HG03442 (cell line): ENCODE measurements around the gene WBP2.

ENCODE experiments used
- ATAC-seq: cut with Tn5 transposase; IDR thresholded peaks from one replicate; pipeline ENCODE4 v1.9.1; 2021; ENCODE audit warnings: mild to moderate bottlenecking, moderate library complexity; ENCODE audit not compliant: unreplicated experiment

WBP2 gene

GRCh38 chr17:75846692-75847613 is 8.2 kb downstream of the WBP2 start:
- no peak for ATAC-seq

- no peak for ATAC-seq
These were observed 9.0 kb downstream of the WBP2 start for GRCh38 chr17:75845933-75846691.

GRCh38 chr17:75845058-75845711 is 9.9 kb downstream of the WBP2 start:
- peak; percentile 71 for ATAC-seq

GRCh38 chr17:75844530-75845057 is 10.5 kb downstream of the WBP2 start:
- peak; percentile 11 for ATAC-seq

- ATAC-seq = peak; percentile 9
These were observed 11.3 kb downstream of the WBP2 start, which contains the start of gene UNC13D for GRCh38 chr17:75843577-75844529. Gene UNC13D, minus strand, starts transcription at chr17:75844404. Its CDS starts 67 bp downstream, at chr17:75844337.

GRCh38 chr17:75842963-75843576 is 12.1 kb downstream of the WBP2 start:
- ATAC-seq = no peak

- ATAC-seq = no peak
These were observed 12.7 kb downstream of the WBP2 start for GRCh38 chr17:75842411-75842810.

GRCh38 chr17:75840799-75841164 is 14.4 kb downstream of the WBP2 start:
- no peak for ATAC-seq

GRCh38 chr17:75839942-75840798 is 15.0 kb downstream of the WBP2 start:
- ATAC-seq = no peak

- no peak for ATAC-seq
These were observed 16.7 kb downstream of the WBP2 start for GRCh38 chr17:75838410-75838809.

- ATAC-seq = no peak
These were observed 17.2 kb downstream of the WBP2 start for GRCh38 chr17:75837899-75838298.

- ATAC-seq = no peak
These were observed 18.5 kb downstream of the WBP2 start for GRCh38 chr17:75836605-75837004.

GRCh38 chr17:75835654-75835987 is 19.5 kb downstream of the WBP2 start:
- ATAC-seq = no peak

GRCh38 chr17:75834928-75835653 is 20.0 kb downstream of the WBP2 start:
- no peak for ATAC-seq

GRCh38 chr17:75834279-75834920 is 20.7 kb downstream of the WBP2 start:
- ATAC-seq = no peak

GRCh38 chr17:75832652-75833400 is 22.3 kb downstream of the WBP2 start:
- ATAC-seq = no peak

- ATAC-seq = no peak
These were observed 22.9 kb downstream of the WBP2 start for GRCh38 chr17:75832164-75832651.
